Keratinocyte (primary cell): ENCODE measurements around the gene TRIM54.

Experiments
- CTCF ChIP-seq, 3 experiments: IDR thresholded peaks in 1 of 3; conservative IDR thresholded peaks in 1 of 3; optimal IDR thresholded peaks in 1 of 3; 2 replicates in 2 of 3; 3 replicates in 1 of 3; pipeline versions ENCODE3 to v1.5.1; 2011; ENCODE audit warnings: low read length in 3 of 3, mild to moderate bottlenecking in 3 of 3, moderate library complexity in 2 of 3, control low read depth in 1 of 3, inconsistent platforms in 1 of 3; ENCODE audit not compliant: insufficient read depth in 2 of 3; ENCODE audit errors: extremely low read depth in 1 of 3
- EZH2 ChIP-seq: IDR thresholded peaks from one replicate; pipeline ENCODE4 v1.6.1; 2012; ENCODE audit warnings: inconsistent platforms, mild to moderate bottlenecking, low read length, moderate library complexity

GRCh38 chr2:27236136-27236535, 46.1 kb upstream of the TRIM54 start:
- TF ChIP-seq CTCF (optimal IDR thresholded peaks at IDR 0.05 in 1 of 3, IDR thresholded peaks at IDR 0.05 in 1 of 3, conservative IDR thresholded peaks at IDR 0.05 in 1 of 3; ENCODE audit: extremely low read depth in 1 of 3, insufficient read depth in 2 of 3, low read length in 3 of 3) (no peak), EZH2 (no peak)
